HG03565 (cell line): ENCODE measurements around the gene IKZF4.
"Not testable (repeated sequence)": the region's sequence is repeated elsewhere in the genome, so short reads cannot be mapped to it uniquely, and the experiment has no call there.

Source experiments
- ATAC-seq: cut with Tn5 transposase; IDR thresholded peaks from one replicate; pipeline ENCODE4 v1.9.1; 2021; ENCODE audit warnings: mild to moderate bottlenecking, moderate library complexity; ENCODE audit not compliant: unreplicated experiment

Gene IKZF4

DNA sequence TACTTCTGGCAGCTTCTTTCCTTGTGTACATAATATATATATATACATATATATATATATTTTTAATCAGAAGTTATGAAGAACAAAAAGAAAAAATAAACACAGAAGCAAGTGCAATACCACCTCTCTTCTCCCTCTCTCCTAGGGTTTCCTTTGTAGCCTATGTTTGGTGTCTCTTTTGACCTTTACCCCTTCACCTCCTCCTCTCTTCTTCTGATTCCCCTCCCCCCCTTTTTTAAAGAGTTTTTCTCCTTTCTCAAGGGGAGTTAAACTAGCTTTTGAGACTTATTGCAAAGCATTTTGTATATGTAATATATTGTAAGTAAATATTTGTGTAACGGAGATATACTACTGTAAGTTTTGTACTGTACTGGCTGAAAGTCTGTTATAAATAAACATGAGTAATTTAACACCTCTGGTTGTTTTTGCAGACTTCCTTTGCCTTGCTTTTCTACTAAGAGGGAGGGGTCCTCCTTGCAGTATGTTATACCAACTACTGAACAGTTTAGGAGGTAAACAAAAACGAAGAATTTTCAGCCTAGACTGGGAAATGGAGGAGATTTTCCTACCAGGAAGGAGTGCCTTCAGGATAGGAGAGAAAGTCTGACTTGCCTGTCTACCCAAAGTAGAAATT, 17.3 kb downstream of the IKZF4 start:
- ATAC-seq: no peak

DNA sequence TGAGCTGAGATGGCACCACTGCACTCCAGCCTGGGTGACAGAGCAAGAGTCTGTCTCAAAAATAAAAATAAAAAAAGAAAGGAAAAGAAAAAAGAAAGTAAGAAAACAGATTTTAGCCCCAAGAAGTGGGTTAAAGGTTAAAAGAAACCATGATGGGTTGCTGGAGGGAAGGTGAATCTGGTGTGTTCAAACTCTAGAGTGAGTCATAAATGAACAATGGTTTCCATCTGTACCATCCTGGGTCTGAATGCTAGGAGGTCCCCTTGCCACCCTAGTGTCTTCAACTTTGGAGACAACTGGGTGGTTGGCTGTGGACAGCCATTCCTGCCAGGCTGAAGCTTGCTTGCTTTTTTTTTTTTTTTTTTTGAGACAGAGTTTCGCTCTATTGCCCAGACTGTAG, 19.3 kb downstream of the IKZF4 start:
- no peak for ATAC-seq

DNA sequence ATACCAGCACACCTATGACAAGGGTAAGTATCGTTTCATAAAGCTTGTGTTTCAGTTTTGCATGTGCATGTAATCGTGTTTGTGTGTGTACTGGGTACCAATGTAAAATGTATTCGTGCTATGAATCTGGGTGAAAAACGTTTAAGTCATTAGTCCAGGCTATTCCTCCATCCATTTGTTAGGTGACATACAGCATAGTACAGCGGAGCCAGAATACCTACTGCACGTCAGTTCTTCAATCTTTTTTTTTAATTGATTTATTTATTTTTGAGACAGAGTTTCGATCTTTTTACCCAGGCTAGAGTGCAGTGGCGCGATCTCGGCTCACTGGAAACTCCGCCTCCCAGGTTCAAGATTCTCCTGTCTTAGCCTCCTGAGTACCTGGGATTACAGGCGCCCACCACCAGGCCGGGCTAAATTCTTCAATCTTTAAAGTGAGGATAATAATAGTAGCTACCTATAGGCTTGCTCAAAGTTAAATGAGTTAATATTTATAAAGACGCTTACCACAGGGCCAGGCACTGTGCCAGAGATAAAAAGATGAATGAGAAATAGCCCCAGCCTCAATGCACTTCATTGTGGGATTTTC, 20.2 kb downstream of the IKZF4 start:
- ATAC-seq: no peak

DNA sequence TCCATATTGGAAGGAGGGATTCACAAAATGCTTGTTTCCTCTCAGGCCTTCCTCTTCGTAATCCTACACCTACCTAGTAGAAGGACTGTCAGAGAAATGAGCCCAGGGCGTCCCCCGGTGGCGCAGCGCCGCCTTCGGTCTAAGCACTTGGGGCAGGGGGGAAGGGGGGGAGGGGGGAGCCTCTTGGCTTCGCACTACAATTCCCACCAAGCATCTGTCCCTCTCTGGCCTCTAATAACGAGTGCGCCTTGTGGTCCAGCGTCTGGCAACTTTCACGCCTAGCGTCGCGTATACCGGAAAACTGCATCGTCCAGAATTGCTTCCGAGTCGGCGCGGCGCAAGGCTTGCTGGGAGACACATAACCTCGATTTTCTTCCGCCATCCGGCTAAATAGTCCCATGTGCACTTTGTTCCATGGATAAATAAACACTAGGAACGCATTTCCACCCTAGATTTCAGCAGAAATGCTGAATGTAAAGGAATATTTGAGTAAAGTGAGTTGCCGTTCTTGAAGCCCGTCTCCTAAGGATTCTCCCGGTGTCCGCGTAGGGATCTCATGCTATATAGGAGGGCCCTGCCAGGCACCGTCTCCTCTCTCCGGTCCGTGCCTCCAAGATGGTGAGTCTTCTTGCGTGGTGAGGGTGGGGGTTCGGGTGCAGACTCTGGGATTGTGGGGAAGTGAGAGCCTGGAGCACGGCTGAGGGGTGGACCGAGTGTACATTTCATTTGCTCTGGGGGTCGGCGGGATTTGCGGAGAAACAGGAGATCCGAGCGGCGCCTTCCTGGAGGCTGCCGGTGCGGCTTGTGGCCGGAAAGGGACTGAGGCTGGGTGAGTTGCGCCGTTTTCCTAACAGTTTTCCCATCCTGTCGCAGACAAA, 20.9 kb downstream of the IKZF4 start, which contains the start of gene RPS26:
Gene RPS26 (plus strand): TSS at position 367 of the 878 bp plus-strand sequence. CDS start 249 bp downstream, at position 616.
- ATAC-seq: peak; percentile 84

DNA sequence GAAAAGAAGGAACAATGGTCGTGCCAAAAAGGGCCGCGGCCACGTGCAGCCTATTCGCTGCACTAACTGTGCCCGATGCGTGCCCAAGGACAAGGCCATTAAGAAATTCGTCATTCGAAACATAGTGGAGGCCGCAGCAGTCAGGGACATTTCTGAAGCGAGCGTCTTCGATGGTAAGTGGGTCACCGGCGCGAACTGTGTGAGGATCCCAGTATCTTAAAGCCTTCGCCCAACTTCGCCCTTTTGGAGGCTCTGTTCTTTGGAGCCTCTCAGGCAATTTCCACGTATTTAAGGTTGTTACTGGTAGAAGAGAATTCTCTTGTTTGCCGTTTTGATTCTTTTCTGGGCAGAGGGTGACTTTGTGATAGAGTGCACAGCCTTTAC, 21.6 kb downstream of the IKZF4 start:
- not testable (repeated sequence) for ATAC-seq

DNA sequence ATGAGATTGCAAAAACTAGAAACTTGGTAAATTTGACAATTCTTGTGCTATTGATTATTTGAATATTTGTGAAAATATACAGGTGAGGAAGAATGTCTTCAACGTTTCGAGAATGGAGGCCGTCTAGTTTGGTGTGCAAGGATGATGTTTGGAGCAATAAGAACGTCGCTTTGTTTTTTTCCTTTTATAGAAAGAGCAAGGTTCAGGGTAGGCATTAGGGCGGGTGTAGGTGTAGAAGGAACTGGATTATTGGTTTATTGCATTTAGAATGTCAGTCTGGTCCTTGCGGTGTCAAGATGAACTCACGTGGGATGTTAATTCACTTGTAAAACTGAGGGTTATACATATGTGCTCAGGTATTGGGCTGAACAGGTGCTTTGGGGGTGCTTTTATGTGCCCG, 22.0 kb downstream of the IKZF4 start:
- no peak for ATAC-seq

DNA sequence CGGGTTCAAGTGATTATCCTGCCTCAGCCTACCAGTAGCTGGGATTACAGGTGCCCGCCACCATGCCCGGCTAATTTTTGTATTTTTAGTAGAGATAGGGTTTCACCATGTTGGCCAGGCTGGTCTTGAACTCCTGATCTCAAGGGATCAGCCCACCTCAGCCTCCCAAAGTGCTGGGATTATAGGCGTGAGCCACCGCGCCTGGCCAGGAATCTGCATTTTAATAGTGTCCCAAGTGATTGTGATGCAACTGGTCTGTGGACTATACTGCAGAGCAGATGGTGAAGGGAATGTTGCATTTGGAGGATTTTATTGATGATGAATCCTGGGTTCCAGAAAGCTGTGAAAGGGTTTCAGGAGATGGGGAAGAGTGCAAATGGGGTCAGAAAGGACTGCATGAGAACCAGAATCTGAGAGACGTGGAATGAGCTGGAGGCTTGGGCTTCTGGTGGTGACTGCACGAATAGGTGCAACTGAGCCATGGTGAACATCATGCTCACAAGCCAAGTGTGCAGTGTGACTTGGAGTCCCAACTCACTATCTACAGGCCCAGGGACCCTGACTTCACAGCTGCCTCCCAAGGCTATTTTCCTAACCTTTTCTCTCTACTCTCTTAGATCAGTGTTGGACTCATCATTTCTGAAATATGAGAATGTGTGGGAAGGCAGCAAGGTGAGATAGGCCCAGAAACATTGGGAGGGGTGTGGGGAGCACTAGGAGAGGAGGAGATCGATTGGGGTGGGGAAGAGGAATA, 25.4 kb downstream of the IKZF4 start:
- ATAC-seq: no peak

DNA sequence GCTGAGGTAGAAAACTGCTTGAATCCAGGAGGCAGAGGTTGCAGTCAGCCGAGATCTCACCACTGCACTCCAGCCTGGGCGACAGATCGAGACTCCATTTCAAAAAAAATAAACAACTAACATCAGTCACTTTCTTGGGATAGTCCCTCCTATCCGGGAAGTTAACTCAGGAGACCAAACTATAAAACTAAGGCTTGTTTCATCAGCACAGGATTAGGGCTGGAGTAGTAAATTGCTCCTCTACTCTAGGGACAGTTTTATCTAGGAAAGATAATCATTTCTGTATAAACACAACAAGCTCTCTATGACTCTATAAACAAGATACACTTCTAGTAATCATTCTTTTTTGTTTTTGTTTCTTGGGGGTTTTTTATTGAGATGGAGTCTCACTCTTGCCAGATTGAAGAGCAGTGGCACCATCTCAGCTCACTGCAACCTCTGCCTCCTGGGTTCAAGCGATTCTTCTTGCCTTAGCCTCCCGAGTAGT, 32.6 kb downstream of the IKZF4 start:
- ATAC-seq: no peak

DNA sequence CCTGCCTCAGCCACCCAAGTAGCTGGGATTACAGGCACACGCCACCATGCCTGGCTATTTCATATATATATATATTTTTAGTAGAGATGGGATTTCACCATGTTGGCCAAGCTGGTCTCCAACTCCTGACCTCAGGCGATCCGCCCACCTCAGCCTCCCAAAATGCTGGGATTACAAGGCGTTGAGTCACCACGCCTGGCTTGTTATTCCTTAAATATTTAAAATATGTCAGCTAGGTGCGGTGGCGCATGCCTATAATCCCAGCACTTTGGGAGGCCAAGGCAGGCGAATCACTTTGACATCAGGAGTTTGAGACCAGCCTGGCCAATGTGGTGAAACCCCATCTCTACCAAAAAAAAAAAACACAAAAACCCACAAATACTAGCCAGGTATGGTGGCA, 39.1 kb downstream of the IKZF4 start:
- ATAC-seq: not testable (repeated sequence)

DNA sequence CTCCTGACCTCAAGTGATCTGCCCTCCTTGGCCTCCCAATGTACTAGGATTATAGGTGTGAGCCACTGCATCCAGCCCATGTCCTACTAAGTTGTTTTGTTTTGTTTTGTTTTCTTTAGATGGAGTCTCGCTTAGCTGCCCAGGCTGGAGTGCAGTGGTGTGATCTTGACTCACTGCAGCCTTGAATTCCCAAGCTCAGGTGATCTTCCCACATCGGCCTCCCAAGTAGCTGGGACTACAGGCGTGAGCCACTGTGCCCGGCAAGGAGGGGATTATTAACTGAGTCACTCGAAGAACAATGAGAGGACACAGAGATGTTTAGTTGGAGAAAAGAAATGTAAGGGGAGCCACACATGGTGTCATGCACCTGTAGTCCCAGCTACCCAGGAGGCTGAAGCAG, 41.1 kb downstream of the IKZF4 start:
- no peak for ATAC-seq

DNA sequence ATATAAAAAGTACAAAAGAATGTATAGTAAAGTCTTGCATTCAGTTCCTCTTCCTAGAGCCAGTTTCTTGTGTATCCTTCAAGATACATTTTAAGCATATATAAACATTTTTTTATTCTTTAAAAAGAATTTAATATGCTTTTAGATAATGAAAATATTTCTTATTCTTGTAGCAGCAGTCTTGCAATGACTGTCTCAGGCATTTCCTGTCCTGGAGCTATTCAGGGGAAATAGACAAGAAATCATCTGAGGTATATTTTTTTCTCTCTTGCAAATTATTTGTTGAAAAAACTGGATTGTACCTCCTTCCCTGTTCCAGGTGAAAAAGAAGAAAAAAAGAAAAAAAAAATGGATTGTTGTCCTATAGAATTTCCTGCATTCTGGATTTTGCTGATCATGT, 42.2 kb downstream of the IKZF4 start:
- no peak for ATAC-seq

DNA sequence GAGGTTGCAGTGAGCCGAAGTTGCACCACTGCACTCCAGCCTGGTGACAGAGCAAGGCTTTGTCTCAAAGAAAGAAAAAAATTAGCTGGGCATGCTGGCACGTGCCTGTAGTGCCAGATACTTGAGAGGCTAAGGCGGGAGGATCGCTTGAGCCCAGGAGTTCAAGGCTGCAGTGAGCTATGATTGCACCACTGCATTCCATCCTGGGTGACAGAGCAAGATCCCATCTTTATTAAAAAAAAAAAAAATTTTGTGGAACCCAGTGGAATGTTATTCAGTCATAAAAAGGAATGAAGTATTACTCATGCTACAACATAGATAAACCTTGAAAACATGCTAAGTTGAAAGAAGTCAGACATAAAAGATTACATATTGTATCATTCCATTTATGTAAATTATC, 50.8 kb downstream of the IKZF4 start:
- no peak for ATAC-seq

DNA sequence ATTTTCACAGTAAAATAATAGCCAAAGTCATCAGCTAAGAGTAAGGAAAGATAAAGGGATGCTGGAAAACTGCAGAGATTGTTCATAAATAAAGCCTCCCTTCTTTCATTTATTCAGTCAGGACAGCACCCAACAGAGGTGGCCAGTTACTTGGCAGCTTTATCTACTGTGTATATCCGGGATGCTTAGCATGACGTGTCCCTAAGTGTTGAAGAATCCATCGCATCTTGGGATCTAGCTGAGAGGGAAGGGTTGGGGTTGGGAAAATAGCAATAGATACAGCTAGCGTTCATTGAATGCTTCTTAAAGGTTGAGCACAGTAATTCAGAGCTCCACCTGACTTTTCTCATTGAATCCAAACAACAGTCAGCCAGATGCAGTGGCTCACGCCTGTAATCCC, 53.6 kb downstream of the IKZF4 start:
- no peak for ATAC-seq

DNA sequence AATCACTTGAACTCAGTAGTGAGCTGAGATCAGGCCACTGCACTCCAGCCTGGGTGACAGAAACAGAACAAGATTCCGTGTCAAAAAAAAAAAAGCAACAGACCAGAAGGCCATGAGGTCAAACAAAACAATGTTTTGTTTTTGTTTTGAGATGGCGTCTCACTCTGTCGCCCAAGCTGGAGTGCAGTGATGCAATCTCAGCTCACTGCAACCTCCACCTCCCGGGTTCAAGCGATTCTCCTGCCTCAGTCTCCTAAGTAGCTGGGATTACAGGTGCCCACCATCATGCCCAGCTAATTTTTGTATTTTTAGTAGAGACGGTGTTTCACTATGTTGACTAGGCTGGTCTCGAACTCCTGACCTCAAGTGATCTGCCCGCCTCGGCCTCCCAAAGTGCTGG, 57.1 kb downstream of the IKZF4 start:
- not testable (repeated sequence) for ATAC-seq

DNA sequence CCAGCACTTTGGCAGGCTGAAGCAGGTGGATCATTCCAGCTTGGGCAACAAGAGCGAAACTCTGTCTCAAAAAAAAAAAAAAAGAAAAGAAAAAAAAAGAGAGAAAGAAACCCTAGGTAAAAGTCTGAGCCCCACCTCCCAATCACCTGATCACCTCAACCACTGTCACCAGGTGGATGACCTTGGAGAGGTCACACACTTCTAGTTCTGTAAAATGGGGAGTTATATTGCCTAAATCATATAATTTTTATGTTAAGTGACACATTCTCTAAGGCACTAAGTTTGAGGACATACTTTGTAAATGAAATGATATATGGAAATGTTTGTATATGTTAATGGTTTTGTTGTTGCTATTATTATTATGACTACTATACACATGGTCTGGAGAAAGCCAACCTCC, 57.6 kb downstream of the IKZF4 start:
- no peak for ATAC-seq

DNA sequence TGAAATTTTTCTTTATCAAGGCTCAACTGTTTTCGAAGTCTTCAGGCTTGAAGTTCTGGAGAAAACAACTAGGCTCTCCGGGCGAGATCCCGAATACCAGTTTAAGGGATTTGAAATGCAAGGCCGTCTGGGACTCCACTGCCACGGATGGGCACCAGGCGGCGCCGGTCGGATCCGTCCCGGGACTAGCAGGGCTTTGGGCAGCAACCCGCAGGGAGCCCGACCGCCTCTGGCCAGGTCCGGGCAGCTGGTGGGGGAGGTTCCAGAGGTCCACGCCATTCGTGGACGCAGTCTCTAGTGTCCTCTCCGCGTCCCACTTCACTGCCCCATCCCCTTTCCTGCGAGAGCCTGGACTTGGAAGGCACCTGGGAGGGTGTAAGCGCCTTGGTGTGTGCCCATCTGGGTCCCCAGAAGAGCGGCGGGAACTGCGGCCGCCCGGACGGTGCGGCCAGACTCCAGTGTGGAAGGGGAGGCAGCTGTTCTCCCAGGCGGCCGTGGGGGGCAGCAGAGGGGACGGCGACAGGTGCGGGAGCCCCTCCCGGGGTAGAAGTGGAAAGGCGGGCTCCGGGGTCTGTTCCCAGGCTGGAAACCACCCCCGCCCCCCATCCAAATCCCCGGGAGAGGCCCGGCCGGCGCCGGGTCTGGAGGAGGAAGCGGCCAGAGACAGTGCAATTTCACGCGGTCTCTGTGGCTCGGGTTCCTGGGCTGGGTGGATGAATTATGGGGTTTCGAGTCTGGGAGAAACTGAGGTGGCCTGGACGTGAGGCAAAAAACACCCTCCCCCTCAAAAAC, 58.3 kb downstream of the IKZF4 start:
- ATAC-seq: no peak

DNA sequence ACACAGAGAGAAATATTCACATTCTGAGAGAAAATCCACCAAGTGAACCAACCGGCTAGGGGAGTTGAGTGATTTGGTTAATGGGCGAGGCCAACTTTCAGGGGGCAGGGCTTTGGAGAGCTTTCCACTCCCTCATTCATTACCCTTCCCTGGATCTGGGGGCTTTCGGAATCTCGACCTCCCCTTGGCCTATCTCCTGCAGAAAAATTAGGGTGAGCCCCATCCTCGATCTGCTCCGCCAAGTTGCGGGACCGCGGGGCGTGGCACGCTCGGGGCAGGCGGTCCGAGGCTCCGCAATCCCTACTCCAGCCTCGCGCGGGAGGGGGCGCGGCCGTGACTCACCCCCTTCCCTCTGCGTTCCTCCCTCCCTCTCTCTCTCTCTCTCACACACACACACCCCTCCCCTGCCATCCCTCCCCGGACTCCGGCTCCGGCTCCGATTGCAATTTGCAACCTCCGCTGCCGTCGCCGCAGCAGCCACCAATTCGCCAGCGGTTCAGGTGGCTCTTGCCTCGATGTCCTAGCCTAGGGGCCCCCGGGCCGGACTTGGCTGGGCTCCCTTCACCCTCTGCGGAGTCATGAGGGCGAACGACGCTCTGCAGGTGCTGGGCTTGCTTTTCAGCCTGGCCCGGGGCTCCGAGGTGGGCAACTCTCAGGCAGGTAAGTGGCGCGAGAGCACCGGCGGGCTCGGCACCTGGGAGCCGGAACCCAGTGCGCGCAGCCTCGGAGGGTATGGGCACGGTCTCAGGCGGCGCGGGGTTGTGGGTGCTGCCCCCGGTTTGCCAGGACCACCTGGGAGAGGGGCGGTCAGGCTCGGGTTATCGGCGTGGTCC, 59.1 kb downstream of the IKZF4 start, which contains the start of gene ERBB3:
Gene ERBB3 (plus strand): TSS at position 443 of the 833 bp plus-strand sequence. CDS start 136 bp downstream, at position 579.
- no peak for ATAC-seq

DNA sequence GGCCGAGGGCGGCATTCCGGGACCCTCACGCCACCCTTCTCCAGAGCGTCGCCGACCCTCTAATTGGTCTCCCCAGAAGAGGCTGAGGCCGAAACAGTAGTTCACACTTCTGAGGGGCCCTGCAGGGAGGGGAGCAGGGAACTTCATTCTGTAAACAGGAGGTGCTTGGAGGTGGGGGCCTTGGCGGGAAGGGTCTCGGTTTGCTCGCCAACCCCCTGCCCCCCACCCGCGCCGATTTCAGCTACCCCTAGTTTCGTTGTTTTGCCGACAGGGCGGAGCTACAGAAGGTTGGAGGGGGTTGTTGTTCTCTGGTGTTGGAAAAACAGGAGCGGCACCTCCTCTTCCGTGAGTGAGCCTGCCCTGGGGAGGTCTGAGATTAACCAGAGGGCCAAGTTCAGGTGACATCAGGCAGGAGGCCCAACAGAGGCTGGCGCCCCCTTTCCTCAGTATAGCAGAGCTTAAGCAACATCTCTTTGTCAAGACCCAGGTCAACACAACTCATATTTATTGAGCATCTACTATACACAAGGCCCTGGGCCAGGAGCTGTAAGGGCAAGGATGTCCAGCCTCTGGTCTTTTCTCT, 59.8 kb downstream of the IKZF4 start:
- no peak for ATAC-seq
